GM21447 (cell line): ENCODE results near the gene PLN.

Experiments
- ATAC-seq: cut with Tn5 transposase; IDR thresholded peaks from one replicate; pipeline ENCODE4 v1.9.1; 2021; ENCODE audit not compliant: unreplicated experiment

The PLN gene

DNA sequence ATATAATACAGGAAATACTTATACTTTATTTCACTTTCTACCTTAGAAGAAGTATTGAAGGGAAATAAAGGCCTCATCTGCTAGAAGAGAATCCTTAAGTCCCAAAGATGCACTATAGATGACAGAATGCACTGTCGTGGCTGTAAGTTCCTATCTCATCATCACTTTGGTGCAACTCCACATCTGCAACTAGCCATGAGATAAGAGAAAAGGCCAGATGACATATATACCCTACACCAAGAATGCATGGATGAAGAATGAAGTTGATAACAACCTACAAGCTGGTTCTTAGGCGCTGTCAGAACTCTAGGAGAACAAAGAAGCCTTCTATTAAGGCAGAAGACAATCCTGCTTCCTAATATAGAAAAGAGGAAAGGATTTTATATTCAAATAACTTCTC lies 11.6 kb upstream of the PLN start:
- no peak for ATAC-seq

DNA sequence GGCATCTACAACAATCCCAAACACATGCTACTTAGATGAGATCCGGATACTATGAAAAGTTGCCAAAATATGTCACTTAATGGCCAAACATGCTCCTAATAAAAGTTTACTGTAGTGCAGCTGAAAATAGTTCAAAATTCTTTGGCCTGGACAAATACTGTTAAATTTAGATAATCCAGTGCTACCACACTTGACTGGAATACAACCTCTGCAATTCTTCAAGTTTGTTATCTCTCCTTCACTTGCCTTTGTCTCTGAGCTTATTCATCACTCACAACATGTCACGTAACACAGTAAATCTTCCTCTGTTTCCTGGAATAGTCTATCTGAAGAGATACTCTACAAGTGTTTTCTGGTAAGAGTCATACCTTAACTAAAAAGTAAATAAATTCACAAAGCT lies 10.5 kb upstream of the PLN start:
- ATAC-seq = no peak

DNA sequence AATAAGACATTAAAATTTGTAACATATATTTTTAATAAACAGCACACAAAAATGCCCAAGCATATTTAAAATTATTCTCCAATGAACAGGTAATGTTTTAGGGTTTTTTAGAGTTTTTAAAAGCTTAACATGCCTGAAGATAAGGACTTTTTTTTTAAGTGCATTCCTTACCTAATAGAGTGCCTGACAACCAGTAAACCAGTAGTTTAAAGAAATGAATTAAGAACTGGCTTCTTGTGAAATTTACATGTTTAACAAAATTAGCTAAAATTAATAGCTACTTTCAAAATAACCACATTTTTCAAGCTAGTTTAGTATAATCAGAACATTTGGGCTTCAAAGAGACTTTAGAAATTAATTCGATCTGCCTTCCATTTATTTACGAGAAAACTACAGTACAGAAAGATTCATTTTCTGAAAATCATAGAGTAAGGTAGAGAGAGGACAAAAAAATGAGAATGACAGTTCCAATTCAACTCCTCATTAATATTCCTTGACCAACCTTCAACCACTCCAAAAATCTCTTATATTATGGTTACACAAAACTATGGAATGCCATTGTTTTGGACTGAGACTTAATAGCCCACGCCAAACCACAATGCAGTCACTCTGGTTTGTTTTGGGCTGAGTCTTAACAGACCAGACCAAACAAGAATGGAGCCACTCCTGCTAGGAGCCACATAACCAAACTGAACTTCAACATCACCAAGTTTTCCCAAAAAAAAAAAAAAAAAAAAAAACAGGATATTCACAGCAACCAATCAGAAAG lies 5.7 kb upstream of the PLN start:
- ATAC-seq = no peak

DNA sequence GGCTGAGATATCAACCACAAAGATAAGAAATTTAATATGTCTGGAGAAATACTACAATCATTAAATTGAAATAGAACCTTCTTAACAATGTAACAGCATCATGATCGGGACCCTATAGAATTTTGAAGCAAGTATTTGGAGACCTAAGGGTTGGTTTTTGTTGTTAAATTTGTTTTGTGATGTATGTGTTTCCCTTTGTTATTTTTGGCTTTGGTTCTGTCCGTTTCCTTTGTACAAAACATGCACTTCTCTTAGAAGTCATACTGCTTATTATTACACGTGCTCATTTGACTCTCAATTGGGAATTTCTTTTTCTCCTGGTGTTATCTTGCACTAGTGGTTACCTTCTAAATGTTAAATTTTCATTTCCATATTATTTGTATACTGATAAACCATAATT lies 4.0 kb upstream of the PLN start:
- ATAC-seq = no peak

DNA sequence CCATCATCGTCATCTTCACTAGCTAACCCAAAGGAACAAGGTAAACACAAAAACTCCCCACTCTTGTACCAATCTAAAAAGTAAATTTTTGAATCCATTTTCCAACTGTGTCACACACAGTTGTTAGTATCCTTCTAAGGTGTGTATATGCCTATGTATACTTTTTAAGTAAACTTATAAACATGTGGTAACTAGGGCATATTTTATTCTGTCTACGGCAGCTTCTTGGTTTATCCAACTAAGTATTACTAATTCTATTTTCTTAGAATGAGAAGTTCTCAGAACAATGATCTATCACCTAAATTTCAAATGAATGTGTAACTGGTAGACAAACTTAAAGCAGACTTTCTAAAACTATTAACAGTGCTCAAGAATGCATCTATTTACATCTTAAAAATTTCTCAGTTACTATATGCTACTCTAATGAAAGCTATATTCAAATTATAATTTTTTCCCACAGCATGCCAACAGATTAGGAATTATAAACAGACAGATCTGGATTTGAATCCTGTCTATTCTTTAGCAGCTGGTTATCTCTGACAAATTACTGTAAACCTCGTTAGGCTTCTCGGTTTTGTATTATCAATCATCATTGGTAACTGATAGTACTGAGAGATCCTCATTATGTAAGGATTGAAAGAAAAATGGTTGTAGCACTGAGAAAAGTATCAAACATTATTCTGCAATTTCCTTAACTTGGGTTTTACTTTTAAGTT lies 1.8 kb upstream of the PLN start:
- no peak for ATAC-seq

DNA sequence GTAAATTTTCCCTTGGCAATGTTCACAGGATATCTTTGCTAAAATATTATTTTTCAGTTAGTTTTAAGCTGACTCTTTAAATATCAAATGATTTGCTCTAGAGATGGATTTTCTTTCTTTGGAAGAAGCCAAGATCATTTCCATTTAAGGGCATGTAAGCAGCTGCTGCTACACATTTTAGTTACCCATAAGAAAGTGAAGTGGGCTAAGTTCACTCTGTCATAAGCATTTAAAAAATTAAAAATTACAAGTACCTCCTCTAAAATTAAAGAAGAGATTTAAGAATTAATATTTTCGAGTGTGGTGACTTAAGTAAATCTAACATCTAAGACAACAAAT lies 1.2 kb upstream of the PLN start:
- ATAC-seq = no peak

DNA sequence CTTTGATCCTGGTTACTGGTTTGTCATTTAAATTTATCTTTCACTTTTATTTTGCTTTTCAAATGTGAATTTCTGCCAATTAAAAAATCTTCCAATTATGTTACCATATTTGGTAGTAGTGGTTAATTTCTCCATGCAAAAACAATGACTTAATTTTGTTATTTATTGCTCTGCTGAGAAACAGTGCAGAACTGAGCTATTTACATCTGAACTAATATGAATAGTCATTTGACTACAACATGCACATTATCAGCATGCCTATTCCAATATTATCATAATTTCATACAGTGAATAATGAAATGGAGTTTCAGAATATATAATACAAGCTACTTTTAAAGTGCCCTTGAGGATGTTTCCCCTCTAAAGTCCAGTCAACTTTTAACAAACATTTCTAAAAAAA lies 517 bp downstream of the PLN start:
- ATAC-seq = no peak

DNA sequence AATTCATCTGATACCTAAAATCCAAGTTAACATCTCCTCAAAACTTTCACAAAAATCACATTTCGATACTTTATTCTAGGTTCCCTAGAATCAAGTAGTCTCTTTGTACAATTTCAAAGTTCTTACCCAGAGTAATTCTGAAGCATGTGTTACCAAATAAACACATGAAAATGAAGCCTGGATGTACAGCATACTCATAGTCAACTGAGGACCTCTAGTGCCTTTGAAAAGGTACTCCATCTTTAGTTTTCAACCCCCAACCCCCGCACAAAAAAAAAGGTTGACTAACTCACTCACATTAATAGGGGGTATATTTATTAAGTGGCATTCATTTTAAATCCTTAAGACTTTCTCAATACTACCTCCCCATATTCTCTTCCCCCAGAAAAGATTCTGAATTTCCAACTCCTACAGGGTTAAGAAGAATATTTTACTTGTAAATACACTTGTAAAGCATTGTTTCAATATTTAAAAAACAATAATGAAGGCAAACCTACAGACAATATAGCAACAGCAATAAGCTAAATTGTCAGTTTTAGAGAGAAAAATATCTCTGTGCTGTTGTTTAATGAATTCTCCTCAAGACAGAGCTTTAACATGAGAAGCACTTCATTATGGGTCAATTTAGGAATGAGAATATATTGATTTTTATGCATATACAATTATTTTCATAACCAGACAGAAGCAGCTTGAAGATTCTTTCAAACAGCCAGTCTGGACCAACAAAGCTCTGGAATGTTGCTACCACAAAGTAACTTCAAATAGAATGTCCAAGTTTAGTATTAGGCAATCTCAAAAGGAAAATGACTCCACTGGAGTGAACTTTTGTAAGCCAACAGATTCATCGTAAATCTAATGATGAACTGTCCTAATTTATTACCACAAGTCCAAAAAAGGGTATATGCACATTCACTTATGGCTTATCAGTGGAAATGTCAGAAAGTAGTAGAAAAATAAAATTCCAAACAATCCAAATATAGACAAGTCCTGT lies 3.3 kb downstream of the PLN start:
- peak; percentile 95 for ATAC-seq

DNA sequence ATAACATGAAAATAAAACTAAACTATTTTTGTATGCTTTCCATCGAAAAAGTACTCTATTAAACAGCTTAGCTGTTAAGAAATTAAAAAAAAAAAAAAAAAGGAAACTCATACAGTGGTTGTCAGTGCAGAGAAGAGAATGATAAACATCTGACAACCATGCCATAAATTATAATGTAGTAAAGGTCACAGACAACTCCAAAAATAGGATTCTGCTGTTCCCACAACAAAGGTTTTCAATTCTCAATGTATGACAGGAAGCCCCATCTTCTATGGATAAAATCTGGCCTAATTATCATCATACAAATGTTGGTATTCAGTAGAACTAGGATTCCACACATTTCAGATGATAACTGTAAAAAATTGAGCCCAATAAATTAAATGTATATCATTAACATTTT lies 5.0 kb downstream of the PLN start:
- no peak for ATAC-seq

DNA sequence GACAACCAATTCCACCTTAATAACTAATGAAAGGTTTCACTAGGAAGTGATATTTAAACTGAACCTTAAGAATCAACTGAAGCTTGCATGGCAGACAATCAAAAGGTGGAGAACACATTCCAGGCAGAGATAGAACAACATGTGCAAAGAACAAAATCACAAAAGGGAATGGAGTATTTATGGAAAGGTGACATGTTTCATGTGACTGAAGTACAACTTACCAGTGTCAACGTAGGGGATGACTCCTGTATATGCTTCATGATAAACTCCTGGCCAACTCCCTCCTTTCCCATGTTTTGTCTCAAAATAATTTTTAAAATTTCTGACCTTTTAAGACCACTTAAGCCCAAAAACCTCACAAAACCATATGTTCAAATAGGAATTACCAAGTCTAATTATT lies 6.6 kb downstream of the PLN start:
- ATAC-seq = no peak

DNA sequence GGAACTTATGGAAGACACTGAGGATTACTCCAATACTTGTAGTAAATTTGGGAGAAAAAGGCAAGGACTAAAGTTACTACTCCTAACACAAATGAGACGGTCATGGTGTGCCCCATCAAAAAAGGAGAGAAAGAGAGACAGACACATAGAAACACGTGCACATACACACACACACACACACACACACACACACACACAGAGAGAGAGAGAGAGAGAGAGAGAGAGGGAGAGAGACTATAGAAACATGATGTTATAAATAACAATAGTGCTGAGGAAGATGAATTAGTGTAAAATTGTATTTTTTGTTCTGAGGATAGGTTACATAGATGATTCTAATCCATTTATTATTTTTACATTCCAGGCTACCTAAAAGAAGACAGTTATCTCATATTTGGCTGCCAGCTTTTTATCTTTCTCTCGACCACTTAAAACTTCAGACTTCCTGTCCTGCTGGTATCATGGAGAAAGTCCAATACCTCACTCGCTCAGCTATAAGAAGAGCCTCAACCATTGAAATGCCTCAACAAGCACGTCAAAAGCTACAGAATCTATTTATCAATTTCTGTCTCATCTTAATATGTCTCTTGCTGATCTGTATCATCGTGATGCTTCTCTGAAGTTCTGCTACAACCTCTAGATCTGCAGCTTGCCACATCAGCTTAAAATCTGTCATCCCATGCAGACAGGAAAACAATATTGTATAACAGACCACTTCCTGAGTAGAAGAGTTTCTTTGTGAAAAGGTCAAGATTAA lies 10.5 kb downstream of the PLN start:
- ATAC-seq = peak; percentile 84

DNA sequence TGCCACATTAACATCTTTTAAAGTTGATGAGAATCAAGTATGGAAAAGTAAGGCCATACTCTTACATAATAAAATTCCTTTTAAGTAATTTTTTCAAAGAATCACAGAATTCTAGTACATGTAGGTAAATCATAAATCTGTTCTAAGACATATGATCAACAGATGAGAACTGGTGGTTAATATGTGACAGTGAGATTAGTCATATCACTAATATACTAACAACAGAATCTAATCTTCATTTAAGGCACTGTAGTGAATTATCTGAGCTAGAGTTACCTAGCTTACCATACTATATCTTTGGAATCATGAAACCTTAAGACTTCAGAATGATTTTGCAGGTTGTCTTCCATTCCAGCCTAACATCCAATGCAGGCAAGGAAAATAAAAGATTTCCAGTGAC lies 11.6 kb downstream of the PLN start:
- peak; percentile 70 for ATAC-seq

DNA sequence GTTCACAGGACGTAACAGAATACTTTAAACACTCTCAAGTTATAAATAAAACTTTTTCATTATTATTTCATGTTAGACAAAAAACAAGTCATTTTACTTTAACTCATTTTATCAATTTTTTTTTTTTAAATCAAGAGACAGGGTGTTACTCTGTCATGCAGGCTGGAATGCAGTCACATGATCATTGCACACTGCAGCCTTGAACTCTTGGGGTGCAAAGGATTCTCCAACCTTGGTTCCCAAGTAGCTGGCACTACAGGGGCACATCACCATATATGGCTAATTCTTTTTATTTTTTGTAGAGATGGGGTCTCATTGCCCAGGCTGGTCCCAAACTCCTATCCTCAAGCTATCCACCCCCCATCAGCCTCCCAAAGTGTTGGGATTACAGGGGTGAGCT lies 14.2 kb downstream of the PLN start:
- ATAC-seq = no peak

DNA sequence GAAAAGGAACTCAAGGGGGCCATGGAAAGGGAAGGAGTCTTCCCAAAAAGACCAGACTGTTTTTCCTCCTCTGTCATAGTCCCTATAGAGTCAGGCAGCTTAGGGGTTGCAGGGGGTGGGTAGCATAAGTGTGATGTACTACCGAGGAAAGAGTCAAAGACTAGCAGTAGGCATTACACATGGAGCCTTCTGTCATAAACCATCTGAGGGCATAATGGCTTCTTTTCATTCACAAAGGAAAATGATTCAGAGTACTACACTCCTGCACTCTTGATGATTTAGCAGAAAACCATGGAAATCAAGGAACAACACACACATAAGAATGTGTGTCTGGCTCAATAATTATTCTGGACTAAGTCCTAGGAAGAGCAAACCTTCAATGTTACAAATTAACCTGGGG lies 14.9 kb downstream of the PLN start:
- ATAC-seq = no peak

DNA sequence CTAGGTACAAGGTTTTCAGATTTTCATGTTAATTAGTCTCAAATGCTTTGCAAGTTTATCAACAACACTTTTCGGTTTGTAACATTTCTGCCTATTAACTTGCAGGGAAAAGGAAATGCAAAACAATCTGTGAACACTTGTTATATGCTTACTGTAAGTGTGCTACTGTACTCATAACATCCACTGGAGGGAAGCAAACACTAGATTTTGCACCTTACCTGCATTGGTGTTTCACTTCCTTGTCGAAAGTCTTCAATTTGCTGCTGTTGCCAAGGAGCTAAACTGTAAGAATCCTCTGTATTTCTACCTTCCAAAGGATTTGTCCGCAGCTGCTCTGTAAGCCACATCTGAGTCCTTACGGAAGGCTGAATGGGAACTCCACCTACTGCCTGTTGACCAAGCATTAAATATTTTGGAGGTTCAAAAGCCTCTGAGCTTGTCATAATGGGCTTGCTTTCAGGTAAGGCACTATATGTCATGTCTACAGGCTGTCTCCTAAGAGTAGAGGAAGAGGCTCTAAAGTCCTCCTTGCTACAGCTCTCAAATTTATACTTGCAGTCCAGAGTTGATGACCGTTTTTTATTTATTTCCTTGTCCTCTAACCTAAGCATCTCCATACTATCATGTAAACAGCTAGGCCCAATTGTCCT lies 17.3 kb downstream of the PLN start:
- peak; percentile 99 for ATAC-seq

DNA sequence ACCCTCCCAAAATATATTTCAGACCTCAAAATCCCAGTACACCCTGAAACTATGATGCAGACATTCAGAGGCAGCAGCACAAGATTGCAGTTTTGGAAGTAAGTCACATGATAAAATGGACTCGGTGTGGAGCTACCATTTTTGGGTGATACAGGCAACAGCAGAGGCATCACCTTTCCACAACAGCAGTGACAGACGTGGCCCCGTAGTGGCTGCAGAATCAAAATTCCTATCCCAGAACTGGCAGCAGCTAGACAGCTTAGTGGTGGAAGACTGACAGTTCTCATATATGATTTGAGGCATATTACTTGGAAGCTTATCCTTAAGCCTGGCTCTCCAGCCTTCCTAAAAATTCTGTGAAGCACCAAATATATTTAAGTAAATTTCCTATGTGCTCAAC lies 19.9 kb downstream of the PLN start:
- ATAC-seq = no peak

DNA sequence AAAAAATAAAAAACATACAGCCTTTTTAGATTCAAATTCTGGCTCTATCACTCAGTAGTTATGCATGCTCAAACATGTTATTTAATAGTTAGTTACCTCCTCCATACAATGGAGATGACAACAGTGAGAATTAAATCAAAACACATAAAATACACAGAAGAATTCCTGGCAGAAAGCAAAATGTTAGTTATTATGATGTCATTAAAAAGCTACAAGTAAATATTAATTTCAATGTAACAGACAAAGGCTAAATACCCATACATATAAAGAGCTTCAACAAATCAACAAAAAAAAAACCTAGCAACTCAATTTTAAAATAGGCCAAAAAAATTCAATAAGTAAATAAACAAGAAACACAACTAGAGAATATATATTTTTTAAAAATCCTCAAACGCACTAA lies 21.4 kb downstream of the PLN start:
- no peak for ATAC-seq

DNA sequence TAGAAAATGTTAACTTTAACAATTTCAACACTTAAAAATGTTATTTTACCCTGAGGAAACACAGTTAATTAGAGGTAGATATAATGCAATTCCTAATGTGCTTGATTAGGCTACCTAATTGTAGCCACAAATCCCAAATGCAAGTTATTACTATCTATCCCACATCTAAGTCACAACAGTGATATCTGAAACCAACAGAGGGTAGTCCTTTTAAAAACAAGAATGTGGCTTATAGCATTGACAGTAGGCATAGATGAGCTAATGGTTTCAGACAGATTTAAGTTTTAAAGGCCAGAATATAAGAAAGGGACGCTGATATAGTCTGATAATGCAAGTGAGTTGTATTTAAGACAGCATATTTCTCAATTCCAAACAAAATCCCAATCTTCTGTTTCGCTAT lies 23.0 kb downstream of the PLN start:
- ATAC-seq = no peak

DNA sequence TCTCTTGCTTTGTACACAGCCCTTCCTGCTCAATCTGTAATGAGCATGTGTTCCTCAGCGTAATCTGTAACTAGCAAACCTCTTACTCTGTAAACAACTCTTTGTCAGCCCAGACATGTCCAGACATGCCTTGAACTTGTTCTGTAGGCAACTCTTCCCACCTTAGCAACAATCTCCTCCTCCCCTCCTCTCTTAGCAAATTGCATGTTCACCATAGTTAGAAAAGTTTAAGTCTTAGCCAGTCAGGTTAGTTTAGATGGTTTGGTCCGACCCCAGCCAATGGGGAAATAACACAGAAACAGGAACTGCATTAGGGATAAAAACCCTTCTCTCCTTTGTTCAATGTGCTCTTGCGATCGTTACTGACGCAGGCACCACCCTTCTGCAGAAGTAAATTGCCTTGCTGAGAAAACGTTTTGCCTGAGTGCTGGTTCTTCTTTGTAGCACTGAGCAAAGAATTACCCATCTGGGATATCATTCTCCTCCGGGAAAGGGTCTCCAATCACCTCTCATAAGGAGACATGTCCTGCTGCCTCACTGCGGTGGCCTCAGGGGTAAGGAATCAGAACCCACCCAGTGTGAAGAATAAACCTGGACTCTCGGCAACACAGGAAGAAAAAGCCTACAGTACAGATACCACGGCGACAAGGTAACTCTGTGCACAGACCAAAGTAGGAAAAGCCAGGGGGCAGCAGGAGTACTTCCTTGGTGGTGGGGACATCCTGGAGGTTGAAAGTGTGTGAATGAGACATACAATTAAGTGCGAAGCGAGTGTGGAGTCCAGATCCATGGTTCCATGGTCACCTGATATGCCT lies 26.2 kb downstream of the PLN start:
- ATAC-seq = no peak

DNA sequence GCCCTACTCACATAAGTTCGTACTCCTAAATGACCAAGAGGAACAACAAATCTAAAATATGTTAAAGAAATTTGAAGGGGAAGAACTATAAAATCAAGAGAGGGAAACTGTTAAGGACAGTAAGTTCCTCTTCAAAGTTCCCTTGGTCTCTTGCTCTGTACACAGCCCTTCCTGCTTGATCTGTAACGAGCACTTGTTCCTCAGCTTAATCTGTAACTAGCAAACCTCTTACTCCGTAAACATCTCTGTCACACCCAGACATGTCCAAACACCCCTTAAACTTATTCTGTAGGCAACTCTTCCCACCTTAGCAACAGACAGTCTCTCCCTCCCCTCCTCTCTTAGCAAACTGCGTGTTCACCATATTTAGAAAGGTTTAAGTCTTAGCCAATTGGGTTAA lies 29.9 kb downstream of the PLN start:
- ATAC-seq = no peak
